Activated CD8-positive, alpha-beta T cell treated with anti-CD3 and anti-CD28 coated beads for 36 hours (primary cell): ENCODE measurements around the gene ZNF236. TPM values are rescaled to one million over a fixed set of nuclear protein-coding genes. Genes with fewer than 3 reads are reported as not detected.
A peak's percentile ranks its signal among the peaks of the same experiment; 100 is the strongest.

ENCODE experiments used
- ATAC-seq: fragments of 200-7000 bp; cut with Tn5 transposase; one replicate; pipeline ENCODE4 v1.10.0; 2021; ENCODE audit warnings: mild to moderate bottlenecking, moderate library complexity
- CTCF ChIA-PET: fragments of 350-600 bp; sonication (Branson Sonifier 250); formaldehyde crosslinking; loops from one replicate; lab custom pipeline; 2021; ENCODE audit warnings: antibody characterized with exemption; lab: Charles Lee
- POLR2A ChIA-PET: fragments of 350-600 bp; sonication (Branson Sonifier 250); formaldehyde crosslinking; loops from one replicate; lab custom pipeline; 2021; ENCODE audit warnings: antibody characterized with exemption; lab: Charles Lee
- DNase-seq: peaks from one replicate; pipeline ENCODE4 v3.0.0-alpha.2; 2020
- H3K27ac Mint-ChIP-seq: one replicate; pipeline ENCODE4 v1.8.0; 2021; ENCODE audit warnings: mild to moderate bottlenecking, mixed read lengths
- H3K27me3 Mint-ChIP-seq: one replicate; pipeline ENCODE4 v1.8.0; 2021; ENCODE audit warnings: mixed read lengths
- H3K36me3 Mint-ChIP-seq: one replicate; pipeline ENCODE4 v1.8.0; 2021; ENCODE audit warnings: low read depth, mixed read lengths
- H3K4me1 Mint-ChIP-seq: one replicate; pipeline ENCODE4 v1.8.0; 2021; ENCODE audit warnings: low read depth, mixed read lengths
- H3K4me3 Mint-ChIP-seq: one replicate; pipeline ENCODE4 v1.8.0; 2021; ENCODE audit warnings: mild to moderate bottlenecking, moderate library complexity, mixed read lengths
- H3K9me3 Mint-ChIP-seq: one replicate; pipeline ENCODE4 v1.8.0; 2021; ENCODE audit warnings: mixed read lengths
- CTCF ChIP-seq: fragments of 200-600 bp; IDR thresholded peaks from one replicate; pipeline ENCODE4 v1.8.0; 2022; ENCODE audit warnings: antibody characterized with exemption, mild to moderate bottlenecking
- intact Hi-C: fragments of 100-400 bp; cut with micrococcal nuclease; formaldehyde crosslinking; loops from one replicate; pipeline ENCODE4 v1.10.0; 2022
- total RNA-seq, 2 experiments: library from RNA; stranded (reverse); gene quantifications; one replicate each; pipeline ENCODE4 v1.2.3, GENCODE V29; 2021

The ZNF236 gene
- total RNA-seq, 2 experiments from 2014 or later: 12.7 to 15.2 TPM

GRCh38 chr18:76827205-76828200 is 5.1 kb downstream of the ZNF236 start:
- peaks cover 3% of the 10 kb centered on the region for H3K9me3 Mint-ChIP-seq

GRCh38 chr18:76834379-76834778 is 12.0 kb downstream of the ZNF236 start:
- intact Hi-C loops: no loop called here
- no peak overlapping the region for H3K27ac Mint-ChIP-seq
- ChIA-PET POLR2A (no interaction called here), CTCF (interaction anchor here (1.2 kb wide), 1 partner anchor 10 kb away, joined by 3 read pairs; no protein-coding TSS in a partner anchor)
- TF ChIP-seq CTCF: no peak
- H3K4me3 Mint-ChIP-seq: no peak overlapping the region
- H3K4me1 Mint-ChIP-seq: peaks cover 32% of the 10 kb centered on the region
- H3K9me3 Mint-ChIP-seq: peaks cover 4% of the 10 kb centered on the region
- peaks cover 7% of the 10 kb centered on the region for H3K36me3 Mint-ChIP-seq
- ATAC-seq (no peak), DNase-seq (no peak)
- no peaks in the 10 kb centered on the region for H3K27me3 Mint-ChIP-seq

More at GRCh38 chr18:76827205-76828200, 5.1 kb downstream of the ZNF236 start:
- CTCF ChIA-PET: interaction anchor here (2.0 to 2.2 kb wide), 2 partner anchors 25 kb away, joined by 7 to 11 read pairs; no protein-coding TSS in a partner anchor
- Mint-ChIP-seq H3K4me3 (no peak overlapping the region), H3K27me3 (no peaks in the 10 kb centered on the region), H3K36me3 (peaks cover 9% of the 10 kb centered on the region), H3K27ac (peak overlapping the region; percentile 54), H3K4me1 (peaks cover 34% of the 10 kb centered on the region)
- DNase-seq (peak; percentile 43), ATAC-seq (no peak)
- POLR2A ChIA-PET: no interaction called here
- no peak for TF ChIP-seq CTCF
- intact Hi-C loops: no loop called here

- intact Hi-C loops: no loop called here
- CTCF ChIA-PET: interaction anchor here (1.2 to 3.8 kb wide), 2 partner anchors 11 to 33 kb away, joined by 3 to 17 read pairs; no protein-coding TSS in a partner anchor
Observed at GRCh38 chr18:76835380-76835779, 13.0 kb downstream of the ZNF236 start.

GRCh38 chr18:76837071-76837470 is 14.7 kb downstream of the ZNF236 start:
- H3K27ac Mint-ChIP-seq: no peak overlapping the region
- POLR2A ChIA-PET: no interaction called here
- peaks cover 6% of the 10 kb centered on the region for H3K36me3 Mint-ChIP-seq
- CTCF ChIA-PET: interaction anchor here (1.2 to 3.8 kb wide), 2 partner anchors 10 to 34 kb away, joined by 3 to 17 read pairs; no protein-coding TSS in a partner anchor
- no peak for TF ChIP-seq CTCF
- peaks cover 2% of the 10 kb centered on the region for H3K9me3 Mint-ChIP-seq
- H3K4me1 Mint-ChIP-seq: peaks cover 37% of the 10 kb centered on the region
- no peak overlapping the region for H3K4me3 Mint-ChIP-seq
- no peak for DNase-seq
- no peak for ATAC-seq
- no peaks in the 10 kb centered on the region for H3K27me3 Mint-ChIP-seq
- intact Hi-C loops: no loop called here

More at GRCh38 chr18:76835380-76835779, 13.0 kb downstream of the ZNF236 start:
- Mint-ChIP-seq H3K9me3 (peaks cover 4% of the 10 kb centered on the region), H3K36me3 (peaks cover 6% of the 10 kb centered on the region), H3K27me3 (no peaks in the 10 kb centered on the region), H3K4me3 (no peak overlapping the region), H3K4me1 (peaks cover 37% of the 10 kb centered on the region), H3K27ac (no peak overlapping the region)
- no peak for DNase-seq
- no peak for ATAC-seq
- POLR2A ChIA-PET: no interaction called here
- no peak for TF ChIP-seq CTCF
